ENCODE measurements around the gene TBC1D4.

Gene TBC1D4

GRCh38 chr13:75371203-75371602 lies 110.8 kb downstream of the TBC1D4 start:
- TF ChIP-seq CTCF (conservative IDR thresholded peaks at IDR 0.05; ENCODE audit: low read length) (no peak), EZH2phosphoT487 (IDR thresholded peaks at IDR 0.05; ENCODE audit: borderline replicate concordance) (no peak)
- Histone ChIP-seq H3K27me3 (ENCODE audit: insufficient read depth, low read length, poor library complexity, severe bottlenecking) (no peaks in the 10 kb centered on the region), H4K20me1 (ENCODE audit: insufficient read depth, low read length, poor library complexity, severe bottlenecking) (peaks cover 7% of the 10 kb centered on the region), H3K79me2 (ENCODE audit: insufficient read depth, low read length) (peaks cover 10% of the 10 kb centered on the region), H3K36me3 (ENCODE audit: insufficient read depth, low read length) (no peaks in the 10 kb centered on the region), H3K9me3 (ENCODE audit: insufficient read depth, low read depth, low read length) (no peaks in the 10 kb centered on the region), H3K9ac (ENCODE audit: low read depth, low read length, poor library complexity, severe bottlenecking) (no peak overlapping the region), H3F3A (ENCODE audit: low read depth) (no peaks in the 10 kb centered on the region), H3K9me2 (replicated peaks; ENCODE audit: low read depth, low read length) (no peaks in the 10 kb centered on the region), H3K4me3 (ENCODE audit: low read length, poor library complexity, severe bottlenecking) (no peak overlapping the region), H3K4me1 (ENCODE audit: insufficient read depth, low read length, poor library complexity, severe bottlenecking) (peaks cover 21% of the 10 kb centered on the region), H3K4me2 (ENCODE audit: low read depth, low read length, poor library complexity, severe bottlenecking) (no peak overlapping the region), H2AFZ (ENCODE audit: low read length) (no peak overlapping the region)

GRCh38 chr13:75370774-75371173 lies 111.2 kb downstream of the TBC1D4 start:
- Histone ChIP-seq H3K4me1 (ENCODE audit: insufficient read depth, low read length, poor library complexity, severe bottlenecking) (peaks cover 21% of the 10 kb centered on the region), H3K36me3 (ENCODE audit: insufficient read depth, low read length) (no peaks in the 10 kb centered on the region), H3F3A (ENCODE audit: low read depth) (no peaks in the 10 kb centered on the region), H3K4me2 (ENCODE audit: low read depth, low read length, poor library complexity, severe bottlenecking) (no peak overlapping the region), H3K79me2 (ENCODE audit: insufficient read depth, low read length) (peaks cover 10% of the 10 kb centered on the region), H3K9ac (ENCODE audit: low read depth, low read length, poor library complexity, severe bottlenecking) (no peak overlapping the region), H3K9me2 (replicated peaks; ENCODE audit: low read depth, low read length) (no peaks in the 10 kb centered on the region), H3K4me3 (ENCODE audit: low read length, poor library complexity, severe bottlenecking) (no peak overlapping the region), H3K9me3 (ENCODE audit: insufficient read depth, low read depth, low read length) (no peaks in the 10 kb centered on the region), H3K27me3 (ENCODE audit: insufficient read depth, low read length, poor library complexity, severe bottlenecking) (no peaks in the 10 kb centered on the region), H4K20me1 (ENCODE audit: insufficient read depth, low read length, poor library complexity, severe bottlenecking) (peaks cover 7% of the 10 kb centered on the region), H2AFZ (ENCODE audit: low read length) (no peak overlapping the region)
- no peak for TF ChIP-seq CTCF (conservative IDR thresholded peaks at IDR 0.05; ENCODE audit: low read length)
- no peak for TF ChIP-seq EZH2phosphoT487 (IDR thresholded peaks at IDR 0.05; ENCODE audit: borderline replicate concordance)

DNA sequence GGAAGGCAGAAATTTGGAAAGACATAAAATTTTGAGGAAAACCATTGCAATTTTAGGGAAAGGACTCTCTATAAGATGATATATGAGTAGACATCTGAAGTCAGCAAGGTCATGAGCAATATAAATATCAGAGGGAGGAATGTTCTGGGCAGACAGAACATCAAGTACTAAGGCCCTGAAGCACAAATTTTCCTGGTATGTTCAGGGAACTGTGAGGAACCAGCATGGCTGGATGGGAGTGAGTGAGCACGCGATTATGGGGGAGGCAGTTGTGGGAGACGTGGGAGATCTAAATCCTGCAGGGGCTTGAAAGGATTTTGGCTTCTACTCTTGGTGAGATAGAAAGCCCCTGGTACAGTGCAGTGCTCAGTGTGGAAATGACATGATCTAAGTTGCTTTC lies 112.0 kb downstream of the TBC1D4 start:
- no peaks in the 10 kb centered on the region for H3F3A ChIP-seq (ENCODE audit: low read depth)
- no peaks in the 10 kb centered on the region for H3K9me2 ChIP-seq (replicated peaks; ENCODE audit: low read depth, low read length)
- H3K27me3 ChIP-seq (ENCODE audit: insufficient read depth, low read length, poor library complexity, severe bottlenecking) = no peaks in the 10 kb centered on the region
- no peak overlapping the region for H2AFZ ChIP-seq (ENCODE audit: low read length)
- H4K20me1 ChIP-seq (ENCODE audit: insufficient read depth, low read length, poor library complexity, severe bottlenecking) = peaks cover 7% of the 10 kb centered on the region
- H3K36me3 ChIP-seq (ENCODE audit: insufficient read depth, low read length) = no peaks in the 10 kb centered on the region
- H3K79me2 ChIP-seq (ENCODE audit: insufficient read depth, low read length) = peaks cover 10% of the 10 kb centered on the region
- H3K9ac ChIP-seq (ENCODE audit: low read depth, low read length, poor library complexity, severe bottlenecking) = no peak overlapping the region
- peaks cover 21% of the 10 kb centered on the region for H3K4me1 ChIP-seq (ENCODE audit: insufficient read depth, low read length, poor library complexity, severe bottlenecking)
- no peak overlapping the region for H3K4me3 ChIP-seq (ENCODE audit: low read length, poor library complexity, severe bottlenecking)
- no peak overlapping the region for H3K4me2 ChIP-seq (ENCODE audit: low read depth, low read length, poor library complexity, severe bottlenecking)
- H3K9me3 ChIP-seq (ENCODE audit: insufficient read depth, low read depth, low read length) = no peaks in the 10 kb centered on the region
- TF ChIP-seq CTCF (conservative IDR thresholded peaks at IDR 0.05; ENCODE audit: low read length) (no peak), EZH2phosphoT487 (IDR thresholded peaks at IDR 0.05; ENCODE audit: borderline replicate concordance) (no peak)
